ENCODE results near the gene FAM168B. TPM values are rescaled to one million over a fixed set of nuclear protein-coding genes. Genes with fewer than 3 reads are reported as not detected.

Gene FAM168B
- total RNA-seq, 2 donors from 2014 or later = 39.7 to 56.7 TPM

DNA sequence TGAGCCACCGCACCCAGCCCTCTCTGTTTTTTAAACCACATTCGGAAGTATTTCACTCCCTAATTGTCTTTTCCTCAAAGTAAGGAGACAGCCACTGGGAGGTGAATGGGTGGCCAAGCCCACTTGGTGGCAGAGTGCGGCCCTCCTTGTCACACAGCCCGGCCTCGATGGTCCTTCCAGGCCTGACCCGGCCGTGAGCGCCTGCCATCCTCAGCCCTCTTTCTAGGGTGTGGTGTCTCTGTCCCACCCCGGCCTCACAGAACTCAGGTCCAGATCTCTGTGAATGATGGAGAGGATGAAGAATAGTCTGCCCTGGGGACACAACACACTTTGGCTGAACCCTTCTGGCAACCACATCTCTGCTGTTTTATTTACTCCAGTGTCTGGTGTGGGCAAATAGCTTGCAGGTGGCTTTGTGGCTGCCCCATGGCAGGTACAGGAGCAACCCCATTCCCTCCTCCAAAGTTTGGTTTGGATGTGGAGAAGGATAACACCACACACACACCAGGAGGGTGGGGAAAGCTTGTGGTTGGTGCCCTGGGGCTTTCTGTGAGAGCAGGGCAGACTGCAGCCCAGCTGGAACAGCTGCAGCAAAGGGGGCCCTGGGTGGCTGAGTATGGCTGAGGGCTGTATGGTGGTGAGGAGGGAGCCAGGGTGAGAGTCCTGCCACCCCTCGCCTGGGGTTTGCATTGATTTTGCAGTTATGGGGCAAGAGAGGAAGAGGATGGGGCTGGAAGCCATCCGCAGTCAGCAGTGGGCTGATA is 88.6 kb downstream of the FAM168B start:
- Histone ChIP-seq H3K4me3 (no peak overlapping the region), H3K27ac (no peak overlapping the region), H3K9me3 (no peaks in the 10 kb centered on the region), H3K27me3 (no peaks in the 10 kb centered on the region), H3K4me1 (no peaks in the 10 kb centered on the region), H3K36me3 (replicated peaks in 1 of 2; ENCODE audit: insufficient read depth in 1 of 2, low read depth in 2 of 2) (no peaks in the 10 kb centered on the region)
- TF ChIP-seq, protein P1, sequence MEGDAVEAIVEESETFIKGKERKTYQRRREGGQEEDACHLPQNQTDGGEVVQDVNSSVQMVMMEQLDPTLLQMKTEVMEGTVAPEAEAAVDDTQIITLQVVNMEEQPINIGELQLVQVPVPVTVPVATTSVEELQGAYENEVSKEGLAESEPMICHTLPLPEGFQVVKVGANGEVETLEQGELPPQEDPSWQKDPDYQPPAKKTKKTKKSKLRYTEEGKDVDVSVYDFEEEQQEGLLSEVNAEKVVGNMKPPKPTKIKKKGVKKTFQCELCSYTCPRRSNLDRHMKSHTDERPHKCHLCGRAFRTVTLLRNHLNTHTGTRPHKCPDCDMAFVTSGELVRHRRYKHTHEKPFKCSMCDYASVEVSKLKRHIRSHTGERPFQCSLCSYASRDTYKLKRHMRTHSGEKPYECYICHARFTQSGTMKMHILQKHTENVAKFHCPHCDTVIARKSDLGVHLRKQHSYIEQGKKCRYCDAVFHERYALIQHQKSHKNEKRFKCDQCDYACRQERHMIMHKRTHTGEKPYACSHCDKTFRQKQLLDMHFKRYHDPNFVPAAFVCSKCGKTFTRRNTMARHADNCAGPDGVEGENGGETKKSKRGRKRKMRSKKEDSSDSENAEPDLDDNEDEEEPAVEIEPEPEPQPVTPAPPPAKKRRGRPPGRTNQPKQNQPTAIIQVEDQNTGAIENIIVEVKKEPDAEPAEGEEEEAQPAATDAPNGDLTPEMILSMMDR (IDR thresholded peaks at IDR 0.05) = no peak
- no peak for TF ChIP-seq POLR2A (IDR thresholded peaks at IDR 0.05)
- ATAC-seq (no peak), DNase-seq (no peak)
- intact Hi-C loops (cut with DNase I) = no loop called here
- WGBS, 2 donors = 90 to 91% methylated on average over 10 to 11 of the region's 11 CpGs

DNA sequence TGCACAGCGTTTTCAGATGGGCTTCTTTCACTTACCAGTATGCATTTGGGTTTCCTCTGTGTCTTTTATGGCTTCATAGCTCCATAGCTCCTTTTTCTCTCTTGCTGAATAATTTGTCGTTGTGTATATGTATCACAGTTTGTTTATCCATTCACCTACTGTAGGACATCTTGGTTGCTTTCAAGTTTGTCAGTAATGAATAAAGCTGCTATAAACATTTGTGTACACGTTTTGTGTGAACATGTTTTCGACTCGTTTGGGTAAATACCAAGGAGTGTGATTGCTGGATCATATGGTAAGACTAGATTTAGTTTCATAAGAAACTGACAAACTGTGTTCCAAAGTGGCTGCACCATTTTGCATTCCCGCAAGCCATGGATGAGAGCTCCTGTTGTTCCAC is 94.7 kb downstream of the FAM168B start:
- no peak for DNase-seq
- H3K36me3 ChIP-seq (replicated peaks in 1 of 2; ENCODE audit: insufficient read depth in 1 of 2, low read depth in 2 of 2) = no peaks in the 10 kb centered on the region
- intact Hi-C loops (cut with DNase I) = no loop called here
- H3K27ac ChIP-seq = no peak overlapping the region
- no peaks in the 10 kb centered on the region for H3K4me1 ChIP-seq
- 75 to 77% methylated on average over 6 of the region's 6 CpGs for WGBS, 2 donors
- no peak for ATAC-seq
- no peaks in the 10 kb centered on the region for H3K27me3 ChIP-seq
- H3K4me3 ChIP-seq = no peak overlapping the region
- no peak for TF ChIP-seq POLR2A (IDR thresholded peaks at IDR 0.05)
- TF ChIP-seq, protein P1 (IDR thresholded peaks at IDR 0.05) = no peak
- no peaks in the 10 kb centered on the region for H3K9me3 ChIP-seq

Other genes with a start within 250 kb of the FAM168B start
- gene PLEKHB2, start 11.9 kb upstream of the FAM168B start, total RNA-seq = 10 to 100 TPM; 22.4 to 35.0 TPM
- gene POTEE, start 116.1 kb upstream of the FAM168B start, total RNA-seq = not detected

All from body of pancreas (tissue), 4 donors.